Stomach (tissue), 9 donors: ENCODE data around the gene AP5S1. TPM values are rescaled to one million over a fixed set of nuclear protein-coding genes. Genes with fewer than 3 reads are reported as not detected.

Experiments
- DNase-seq, 2 donors: peaks; one replicate each; pipeline versions ENCODE4 v3.0.0 to v3.0.0-alpha.2; 2013 to 2019
- H3K27ac ChIP-seq, 5 donors: fragments of 200-600 bp in 4 of 5; sonication (generic) in 4 of 5; one replicate each; pipeline ENCODE4 v1.5.1; 2013 to 2019; ENCODE audit warnings: mild to moderate bottlenecking in 1 of 5, moderate library complexity in 1 of 5
- H3K27me3 ChIP-seq, 3 donors: fragments of 200-600 bp; sonication (generic); one replicate each; pipeline ENCODE4 v1.5.1; 2017 to 2019; ENCODE audit warnings: mixed run types in 1 of 3
- H3K36me3 ChIP-seq, 4 donors: fragments of 200-600 bp; sonication (generic); 1 replicate in 3 of 4; 2 replicates in 1 of 4; pipeline ENCODE4 v1.5.1; 2016 to 2019
- H3K4me1 ChIP-seq, 4 donors: fragments of 200-600 bp; sonication (generic); one replicate each; pipeline ENCODE4 v1.5.1; 2016 to 2019
- H3K4me3 ChIP-seq, 4 donors: fragments of 200-600 bp; sonication (generic) in 3 of 4; one replicate each; pipeline ENCODE4 v1.5.1; 2016 to 2019; ENCODE audit warnings: mild to moderate bottlenecking in 1 of 4
- H3K9me3 ChIP-seq, 4 donors: fragments of 200-600 bp; sonication (generic); one replicate each; pipeline ENCODE4 v1.5.1; 2016 to 2019
- CTCF ChIP-seq, 7 experiments: fragments of 450-650 bp in 4 of 7; fragments of 200-600 bp in 3 of 7; sonication (generic) in 3 of 7; IDR thresholded peaks; one replicate each; pipeline ENCODE4 v1.5.1; 2016 to 2019; ENCODE audit warnings: antibody characterized with exemption in 7 of 7, control low read depth in 2 of 7, mild to moderate bottlenecking in 1 of 7
- EP300 ChIP-seq: sonication (generic); formaldehyde crosslinking; IDR thresholded peaks from one replicate; pipeline ENCODE4 v1.6.1; 2017; ENCODE audit warnings: antibody characterized with exemption
- POLR2A ChIP-seq, 4 donors: fragments of 450-650 bp; IDR thresholded peaks; one replicate each; pipeline ENCODE4 v1.6.1; 2016; ENCODE audit warnings: antibody characterized with exemption in 4 of 4, control low read depth in 2 of 4, mild to moderate bottlenecking in 1 of 4, moderate library complexity in 1 of 4
- POLR2AphosphoS5 ChIP-seq, 3 donors: sonication (generic); formaldehyde crosslinking; IDR thresholded peaks; one replicate each; pipeline ENCODE4 v1.6.1; 2016; ENCODE audit warnings: antibody characterized with exemption in 3 of 3
- WGBS, 5 donors: extraction: QIAGEN DNeasy Blood & Tissue Kit in 3 of 5; methylation state at CpG; one replicate each; pipeline versions ENCODE4 v1.1.5 to v1.1.7; 2013 to 2018; 5-methylcytosine and 5-hydroxymethylcytosine counted together
- intact Hi-C: fragments of 100-400 bp; cut with DNase I; formaldehyde crosslinking; loops from one replicate; pipeline ENCODE4 v1.15.1; 2023; ENCODE audit warnings: low total_unique reads
- polyA plus RNA-seq, 3 donors: library from polyadenylated mRNA; stranded (reverse); fragments of 200-250 nt; gene quantifications; one replicate each; pipeline ENCODE4 v1.2.3, GENCODE V29; 2013
- total RNA-seq, 5 donors: library from RNA; depleted of rRNA; stranded (reverse); fragments of >200 nt; gene quantifications; one replicate each; pipeline versions ENCODE4 v1.1.0 to v1.2.3, GENCODE V29; 2014 to 2016
- donor health status: healthy with polysubstance abuse.
- donor health status: Bipolar disorder and iron deficiency.
- donor health status: healthy.

Gene AP5S1
- total and polyA plus RNA-seq, 8 donors: 1.8 to 14.8 (median 6.7) TPM

GRCh38 chr20:3784863-3785239, 35.5 kb upstream of the AP5S1 start:
- no peak for DNase-seq
- peak overlapping the region; percentile 61 to 77 (median 70) for H3K4me3 ChIP-seq
- intact Hi-C loops: loop anchor here (5.0 kb wide), 1 partner anchor 67 kb away; no protein-coding TSS in a partner anchor
- no peaks in the 10 kb centered on the region for H3K9me3 ChIP-seq
- 69 to 86% (median 77%) methylated on average over 6 of the region's 6 CpGs for WGBS, 5 donors
- H3K27ac ChIP-seq: peak overlapping the region in 3 of 5 donors; percentile 5 to 90 (median 88)
- peaks cover 41 to 76% (median 59%) of the 10 kb centered on the region in 4 donors for H3K4me1 ChIP-seq
- no peaks in the 10 kb centered on the region for H3K27me3 ChIP-seq
- no peak for TF ChIP-seq CTCF (IDR thresholded peaks at IDR 0.05)
- TF ChIP-seq POLR2A (IDR thresholded peaks at IDR 0.05): no peak
- TF ChIP-seq EP300: no peak
- no peak for TF ChIP-seq POLR2AphosphoS5 (IDR thresholded peaks at IDR 0.05)
- peaks cover 0 to 25% (median 8%) of the 10 kb centered on the region in 4 donors for H3K36me3 ChIP-seq

- DNase-seq: peak; percentile 42 to 62
Measured at GRCh38 chr20:3785240-3786125, 34.9 kb upstream of the AP5S1 start.

GRCh38 chr20:3786126-3786484, 34.2 kb upstream of the AP5S1 start:
- WGBS, 5 donors: 0 to 3% (median 0%) methylated on average over 18 to 35 of the region's 35 CpGs; no CpG with 5 or more reads in 1 of the 5 donors
- DNase-seq: peak; percentile 45 to 87
- peaks cover 0 to 25% (median 8%) of the 10 kb centered on the region in 4 donors for H3K36me3 ChIP-seq
- no peaks in the 10 kb centered on the region for H3K27me3 ChIP-seq
- peaks cover 37 to 69% (median 53%) of the 10 kb centered on the region in 4 donors for H3K4me1 ChIP-seq
- peak overlapping the region; percentile 61 to 77 (median 70) for H3K4me3 ChIP-seq
- peak overlapping the region; percentile 66 to 90 (median 87) for H3K27ac ChIP-seq
- no peak for TF ChIP-seq CTCF (IDR thresholded peaks at IDR 0.05)
- no peak for TF ChIP-seq POLR2AphosphoS5 (IDR thresholded peaks at IDR 0.05)
- TF ChIP-seq POLR2A (IDR thresholded peaks at IDR 0.05): no peak
- no peak for TF ChIP-seq EP300
- intact Hi-C loops: no loop called here
- no peaks in the 10 kb centered on the region for H3K9me3 ChIP-seq

More at GRCh38 chr20:3785240-3786125, 34.9 kb upstream of the AP5S1 start:
- TF ChIP-seq EP300 (no peak), CTCF (IDR thresholded peaks at IDR 0.05) (no peak), POLR2AphosphoS5 (IDR thresholded peaks at IDR 0.05) (no peak), POLR2A (IDR thresholded peaks at IDR 0.05) (no peak)
- peaks cover 41 to 75% (median 58%) of the 10 kb centered on the region in 4 donors for H3K4me1 ChIP-seq
- H3K9me3 ChIP-seq: no peaks in the 10 kb centered on the region
- no peaks in the 10 kb centered on the region for H3K27me3 ChIP-seq
- peak overlapping the region; percentile 66 to 90 (median 87) for H3K27ac ChIP-seq
- WGBS, 5 donors: 19 to 79% (median 26%) methylated on average over 11 to 79 of the region's 79 CpGs
- intact Hi-C loops: no loop called here
- H3K4me3 ChIP-seq: peak overlapping the region; percentile 61 to 77 (median 70)
- peaks cover 0 to 25% (median 8%) of the 10 kb centered on the region in 4 donors for H3K36me3 ChIP-seq

- Histone ChIP-seq H3K9me3 (no peaks in the 10 kb centered on the region), H3K27me3 (no peaks in the 10 kb centered on the region), H3K4me3 (peak within 1 kb of the TSS; percentile 61 to 77 (median 70)), H3K4me1 (peaks cover 32 to 62% (median 47%) of the 10 kb centered on the region in 4 donors), H3K27ac (peak within 1 kb of the TSS; percentile 66 to 90 (median 87)), H3K36me3 (peaks cover 0 to 25% (median 8%) of the 10 kb centered on the region in 4 donors)
- DNase-seq: peak; percentile 93 to 97
- intact Hi-C loops: no loop called here
- 2 to 5% (median 3%) methylated on average over 23 to 63 of the region's 70 CpGs for WGBS, 5 donors
- TF ChIP-seq CTCF (IDR thresholded peaks at IDR 0.05) (peak in 5 of 7 experiments; percentile 41 to 92 (median 74)), EP300 (no peak), POLR2A (IDR thresholded peaks at IDR 0.05) (no peak), POLR2AphosphoS5 (IDR thresholded peaks at IDR 0.05) (peak in 2 of 3 donors; percentile 61 to 62)
Measured at GRCh38 chr20:3786665-3787323, 33.6 kb upstream of the AP5S1 start, which contains the start of gene CENPB. Gene CENPB, minus strand, starts transcription at chr20:3786740. Its CDS starts 257 bp downstream, at chr20:3786483.
